HG03342 (cell line): ENCODE data around the gene CALML6.

Source experiments
- ATAC-seq: cut with Tn5 transposase; IDR thresholded peaks from one replicate; pipeline ENCODE4 v1.9.1; 2021; ENCODE audit warnings: mild to moderate bottlenecking, moderate library complexity; ENCODE audit not compliant: unreplicated experiment

Gene CALML6

DNA sequence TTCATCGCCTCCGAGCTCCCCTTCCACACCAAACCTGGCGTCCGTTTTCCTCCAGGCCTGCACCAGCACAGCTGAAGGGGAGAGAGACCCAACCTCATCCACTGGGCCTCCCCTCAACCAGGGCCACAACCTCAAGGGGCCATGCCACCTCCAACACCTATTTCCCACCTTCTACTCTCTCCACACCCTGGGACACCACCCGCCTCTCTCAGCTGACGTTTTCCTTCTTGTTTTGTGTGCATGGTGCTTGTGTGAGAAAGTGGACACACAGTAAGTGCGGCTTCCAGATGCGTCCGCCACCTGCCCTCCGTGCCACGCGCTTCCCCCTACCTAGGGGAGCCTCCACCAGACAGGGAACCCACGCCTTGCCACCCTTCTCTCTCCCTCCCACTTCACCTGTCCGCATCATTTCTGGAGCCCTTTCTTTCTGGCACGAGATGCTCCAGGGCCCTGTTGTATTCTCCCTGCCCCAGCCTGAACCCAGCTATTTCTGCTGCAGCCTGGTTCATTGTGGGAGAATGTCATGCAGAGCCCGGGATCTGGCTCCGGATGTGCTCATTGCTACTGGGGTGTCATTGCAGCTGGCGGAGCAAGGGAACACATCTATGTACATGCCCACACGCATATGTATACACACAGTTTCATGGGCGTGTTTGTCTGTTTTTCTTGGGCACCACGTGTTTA lies 22.8 kb upstream of the CALML6 start:
- ATAC-seq: no peak

DNA sequence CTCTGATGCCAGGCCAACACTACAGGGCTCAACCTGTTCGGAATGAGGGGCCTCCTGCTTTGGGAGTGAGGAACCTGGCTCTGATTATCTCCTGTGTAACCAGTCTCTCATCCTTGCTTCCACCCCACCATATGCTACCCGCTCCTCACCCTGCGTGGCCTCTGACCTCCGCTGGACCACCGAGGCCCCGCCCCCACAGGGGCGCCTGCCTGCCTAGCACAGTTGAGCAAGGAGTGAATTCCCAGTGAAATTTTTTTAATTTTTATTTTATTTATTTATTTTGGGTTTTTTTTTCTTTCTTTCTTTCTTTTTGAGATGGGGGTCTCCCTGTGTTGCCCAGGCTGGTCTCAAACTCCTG lies 22.3 kb upstream of the CALML6 start:
- ATAC-seq: no peak

GRCh38 chr1:1893291-1893985 lies 21.6 kb upstream of the CALML6 start:
- ATAC-seq: no peak

GRCh38 chr1:1893997-1894353 lies 21.1 kb upstream of the CALML6 start:
- no peak for ATAC-seq

GRCh38 chr1:1894354-1895059 lies 20.6 kb upstream of the CALML6 start:
- ATAC-seq: no peak

DNA sequence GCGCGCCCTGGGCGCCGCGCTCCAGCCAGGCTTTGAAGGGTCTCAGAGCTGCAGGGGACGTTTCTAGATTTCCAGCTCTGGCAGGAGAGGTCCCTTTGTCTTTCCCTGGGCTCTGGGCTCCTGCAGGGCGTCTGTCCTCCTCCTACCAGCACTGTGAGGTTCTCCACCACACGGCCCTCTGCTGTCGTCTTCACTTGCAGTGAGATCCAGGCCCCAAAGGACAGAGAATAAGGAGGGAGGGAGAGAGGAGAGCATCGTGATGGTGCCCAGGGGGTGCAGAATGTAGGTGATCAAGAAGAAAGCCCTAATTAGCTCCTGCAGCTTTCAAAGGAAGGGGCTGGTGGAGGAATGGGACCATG lies 20.0 kb upstream of the CALML6 start:
- no peak for ATAC-seq

DNA sequence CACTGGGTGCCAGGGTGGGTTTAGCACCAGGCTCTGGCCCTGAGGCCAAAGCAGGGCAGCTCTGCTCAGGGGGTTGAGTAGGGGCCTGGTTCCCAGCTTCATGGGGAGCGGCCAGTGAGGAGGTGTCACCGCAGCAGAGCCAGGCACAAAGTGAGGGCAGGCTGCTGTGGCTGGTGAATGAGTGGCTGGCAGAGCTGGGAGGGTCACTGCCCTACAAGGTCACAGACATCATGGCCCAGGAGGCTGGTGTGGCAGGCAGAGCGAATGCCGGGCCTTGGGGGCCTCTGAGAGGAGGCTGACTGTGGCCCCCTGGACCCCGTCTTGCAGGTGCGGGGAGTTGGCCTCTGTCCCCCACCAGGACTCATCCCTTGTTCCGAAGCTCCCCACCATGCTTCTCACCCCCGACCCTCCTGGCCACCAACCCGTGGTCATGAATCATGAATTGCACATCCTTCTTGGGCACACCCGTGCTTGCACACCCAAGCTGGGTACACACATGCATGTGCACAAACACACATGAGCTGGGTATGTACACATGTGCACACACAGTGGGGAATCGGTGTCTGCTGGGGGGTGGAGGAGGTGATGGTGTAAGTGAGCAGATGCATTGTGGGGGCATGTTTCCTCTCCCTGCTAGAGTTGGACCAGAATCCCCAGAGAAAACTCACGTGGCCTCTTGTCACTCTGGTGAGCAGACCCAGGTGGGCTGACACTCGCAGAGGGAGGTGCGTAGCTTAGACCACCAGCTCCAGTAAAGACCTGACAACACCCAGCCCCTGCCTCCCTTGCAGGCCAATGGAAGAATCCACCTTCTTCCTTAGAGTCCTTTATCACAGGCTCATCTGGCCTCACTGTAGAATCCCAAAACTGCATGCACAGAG lies 19.4 kb upstream of the CALML6 start:
- ATAC-seq: no peak

DNA sequence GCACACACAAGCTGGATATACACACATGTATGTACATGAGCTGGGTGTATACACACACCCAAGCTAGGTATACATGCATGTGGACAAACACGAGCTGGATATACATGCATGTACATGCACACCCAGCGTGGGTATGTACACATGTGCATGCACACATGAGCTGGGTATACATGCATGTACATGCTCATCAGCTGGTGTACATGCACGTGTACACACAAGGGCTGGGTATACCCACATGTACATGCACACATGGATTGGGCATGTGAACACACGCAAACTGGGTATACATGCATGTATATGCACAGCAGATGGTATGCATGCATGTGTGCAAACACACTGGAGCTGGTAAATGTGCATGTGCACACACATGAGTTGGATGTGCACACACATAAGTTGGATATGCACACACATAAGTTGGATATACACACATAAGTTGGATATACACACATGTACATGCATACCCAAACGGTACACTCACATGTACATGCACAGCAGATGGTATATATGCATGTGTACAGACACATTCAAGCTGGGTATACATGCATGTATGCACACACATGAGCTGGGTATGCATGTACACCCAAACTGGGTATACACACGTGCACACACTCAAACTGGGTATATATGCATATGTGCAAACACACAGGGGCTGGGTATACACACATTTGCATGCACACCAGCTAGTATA lies 16.7 kb upstream of the CALML6 start:
- ATAC-seq: no peak

GRCh38 chr1:1899266-1899966 lies 15.6 kb upstream of the CALML6 start:
- ATAC-seq: no peak

GRCh38 chr1:1899967-1900327 lies 15.1 kb upstream of the CALML6 start:
- ATAC-seq: no peak

DNA sequence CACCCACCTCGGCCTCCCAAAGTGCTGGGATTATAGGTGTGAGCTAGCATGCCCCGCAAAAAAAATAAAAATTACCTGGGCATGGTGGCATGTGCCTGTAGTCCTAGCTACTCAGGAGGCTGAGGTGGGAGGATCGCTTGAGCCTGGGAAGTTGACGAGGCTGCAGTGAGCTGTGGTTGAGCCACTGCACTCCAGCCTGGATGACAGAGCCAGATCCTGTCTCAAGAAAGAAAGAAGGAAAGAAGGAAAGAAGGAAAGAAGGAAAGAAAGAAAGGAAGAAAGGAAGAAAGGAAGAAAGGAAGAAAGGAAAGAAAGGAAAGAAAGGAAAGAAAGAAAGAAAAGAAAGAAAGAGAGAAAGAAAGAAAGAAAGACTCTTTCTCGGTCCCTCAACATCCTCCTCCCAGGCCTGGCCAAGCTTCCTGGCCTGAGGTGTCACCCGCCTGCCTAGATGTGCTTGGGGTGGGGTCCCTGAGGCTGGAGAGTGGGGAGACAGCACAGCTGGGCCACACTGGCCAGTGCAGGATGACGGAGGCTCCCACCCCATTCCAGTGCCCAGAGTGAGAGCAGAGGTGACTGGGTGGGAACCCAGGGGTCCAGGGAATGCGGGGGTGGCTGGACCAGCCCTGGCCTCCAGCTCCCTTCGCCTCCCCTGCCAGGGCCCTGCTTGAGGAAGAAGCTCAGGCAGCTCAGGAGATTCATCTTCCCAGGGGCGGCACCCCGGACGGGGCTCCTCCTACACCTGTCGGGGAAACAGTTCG lies 14.0 kb upstream of the CALML6 start:
- no peak for ATAC-seq

GRCh38 chr1:1901641-1902294 lies 13.3 kb upstream of the CALML6 start:
- ATAC-seq: no peak

- ATAC-seq: no peak
These were observed 11.8 kb upstream of the CALML6 start for GRCh38 chr1:1903224-1903623.

GRCh38 chr1:1906185-1907097 lies 8.6 kb upstream of the CALML6 start:
- no peak for ATAC-seq

GRCh38 chr1:1907098-1907736 lies 7.8 kb upstream of the CALML6 start:
- ATAC-seq: no peak

GRCh38 chr1:1908506-1908791 lies 6.6 kb upstream of the CALML6 start:
- peak; percentile 13 for ATAC-seq

DNA sequence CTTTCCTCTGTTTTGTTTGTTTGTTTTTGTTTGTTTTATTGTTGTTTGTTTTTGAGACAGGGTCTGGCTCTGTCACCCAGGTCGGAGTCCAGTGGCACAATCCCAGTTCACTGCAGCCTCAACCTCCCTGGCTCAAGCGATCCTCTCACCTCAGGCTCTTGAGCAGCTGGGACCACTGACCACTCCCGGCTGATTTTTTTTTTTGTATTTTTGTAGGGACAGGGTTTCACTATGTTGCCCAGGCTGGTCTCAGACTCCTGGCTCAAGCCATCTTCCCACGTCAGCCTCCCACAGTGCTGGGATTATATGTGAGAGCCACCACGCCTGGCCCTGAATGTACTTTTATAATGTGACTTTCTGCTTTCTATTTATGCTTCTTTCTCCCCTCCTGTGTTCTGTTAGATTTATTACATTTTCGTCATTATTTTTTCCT lies 5.0 kb upstream of the CALML6 start:
- no peak for ATAC-seq
